GM19438 (cell line): ENCODE results near the gene AKR1D1.

Source experiments
- ATAC-seq: cut with Tn5 transposase; IDR thresholded peaks from one replicate; pipeline ENCODE4 v1.9.1; 2021; ENCODE audit warnings: low read depth; ENCODE audit not compliant: unreplicated experiment

AKR1D1 gene

GRCh38 chr7:138161600-138162081 is 85.4 kb downstream of the AKR1D1 start:
- peak; percentile 99 for ATAC-seq

- no peak for ATAC-seq
Measured at GRCh38 chr7:138162236-138162635, 86.0 kb downstream of the AKR1D1 start.

- no peak for ATAC-seq
Measured at GRCh38 chr7:138163800-138164199, 87.5 kb downstream of the AKR1D1 start.

GRCh38 chr7:138164804-138165203 is 88.5 kb downstream of the AKR1D1 start:
- no peak for ATAC-seq

DNA sequence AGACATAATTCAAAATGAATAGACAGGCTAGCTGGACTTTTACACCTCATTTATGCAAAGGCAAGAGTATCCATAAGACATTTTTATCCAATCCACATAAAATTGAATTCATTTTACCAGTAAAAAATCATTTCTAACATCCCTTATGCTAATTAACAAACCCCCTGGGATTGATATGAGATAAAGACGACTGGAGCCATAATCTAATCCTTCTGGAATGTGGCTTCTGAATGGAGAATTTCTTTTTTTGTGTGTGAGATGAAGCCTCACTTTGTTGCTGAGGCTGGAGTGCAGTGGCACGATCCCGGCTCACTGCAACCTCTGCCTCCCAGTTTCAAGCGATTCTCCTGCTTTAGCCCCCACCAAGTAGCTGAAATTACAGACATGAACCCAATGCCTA is 90.4 kb downstream of the AKR1D1 start:
- ATAC-seq: no peak

GRCh38 chr7:138167222-138167621 is 91.0 kb downstream of the AKR1D1 start:
- no peak for ATAC-seq

GRCh38 chr7:138167869-138168296 is 91.6 kb downstream of the AKR1D1 start:
- ATAC-seq: no peak
